IMR-90 (cell line): ENCODE results near the gene ADRA2B. TPM values are rescaled to one million over a fixed set of nuclear protein-coding genes. Genes with fewer than 3 reads are reported as not detected.
"Not testable (repeated sequence)": the region's sequence is repeated elsewhere in the genome, so short reads cannot be mapped to it uniquely, and the experiment has no call there.

Experiments
- ATAC-seq: fragments of 200-7000 bp; cut with Tn5 transposase; 2 replicates; pipeline ENCODE4 v1.9.1; 2020; ENCODE audit warnings: low read depth, mild to moderate bottlenecking, moderate library complexity
- BruUV-seq: library from RNA; stranded (reverse); fragments of 400-500 nt; replicated peaks from 2 replicates; lab custom pipeline; 2021; lab: Mats Ljungman, UMichigan
- CTCF ChIA-PET: fragments of 300-600 bp; formaldehyde crosslinking; extraction: SDS; loops from one replicate; lab custom pipeline; 2021; ENCODE audit warnings: antibody characterized with exemption; lab: Yijun Ruan, JAX
- POLR2A ChIA-PET: fragments of 300-600 bp; sonication (Branson Sonifier 250); formaldehyde crosslinking; loops from one replicate; lab custom pipeline; 2022; ENCODE audit warnings: antibody characterized with exemption; ENCODE audit not compliant: unreplicated experiment; lab: Charles Lee
- DNase-seq: peaks from one replicate; pipeline ENCODE4 v3.0.0; 2013
- H2AFZ ChIP-seq: replicated peaks from 2 replicates; pipeline ENCODE3; 2013; ENCODE audit warnings: low read length, mild to moderate bottlenecking; ENCODE audit not compliant: poor library complexity
- H2AK5ac ChIP-seq: 2 replicates; pipeline ENCODE4 v1.6.1; 2013; ENCODE audit warnings: low read depth, low read length, inconsistent platforms
- H2AK9ac ChIP-seq: replicated peaks from 2 replicates; pipeline ENCODE3; 2013; ENCODE audit warnings: mild to moderate bottlenecking, low read depth, low read length, moderate library complexity; ENCODE audit not compliant: poor library complexity
- H2BK120ac ChIP-seq: 2 replicates; pipeline ENCODE4 v1.6.1; 2013; ENCODE audit warnings: low read depth, low read length, inconsistent platforms
- H2BK15ac ChIP-seq: 3 replicates; pipeline ENCODE4 v1.6.1; 2013; ENCODE audit warnings: low read depth, low read length, inconsistent platforms
- H2BK20ac ChIP-seq: 2 replicates; pipeline ENCODE4 v1.6.1; 2013; ENCODE audit warnings: low read depth, mild to moderate bottlenecking, inconsistent platforms, low read length, moderate library complexity
- H2BK5ac ChIP-seq: 2 replicates; pipeline ENCODE4 v1.6.1; 2013; ENCODE audit warnings: mild to moderate bottlenecking, low read depth, low read length, inconsistent platforms; ENCODE audit not compliant: poor library complexity, severe bottlenecking
- H3K14ac ChIP-seq: replicated peaks from 2 replicates; pipeline ENCODE4 v1.6.1; 2013; ENCODE audit warnings: low read depth, low read length, inconsistent platforms
- H3K18ac ChIP-seq: 2 replicates; pipeline ENCODE4 v1.6.1; 2013; ENCODE audit warnings: low read depth, low read length, control low read depth
- H3K23ac ChIP-seq: 2 replicates; pipeline ENCODE4 v1.6.1; 2013; ENCODE audit warnings: low read depth, low read length, inconsistent platforms
- H3K27ac ChIP-seq: 2 replicates; pipeline ENCODE4 v1.5.1; 2013; ENCODE audit warnings: mild to moderate bottlenecking, control low read depth, low read length; ENCODE audit not compliant: insufficient read depth
- H3K27me3 ChIP-seq: 2 replicates; pipeline ENCODE4 v1.6.1; 2013; ENCODE audit warnings: low read length; ENCODE audit not compliant: control insufficient read depth, insufficient read depth
- H3K36me3 ChIP-seq: 2 replicates; pipeline ENCODE4 v1.6.1; 2013; ENCODE audit warnings: low read length, mixed read lengths; ENCODE audit not compliant: control insufficient read depth, insufficient read depth
- H3K4ac ChIP-seq: 2 replicates; pipeline ENCODE4 v1.6.1; 2013; ENCODE audit warnings: low read depth, low read length, inconsistent platforms
- H3K4me1 ChIP-seq: 2 replicates; pipeline ENCODE4 v1.6.1; 2013; ENCODE audit warnings: low read length, mixed read lengths; ENCODE audit not compliant: control insufficient read depth, insufficient read depth
- H3K4me2 ChIP-seq: 2 replicates; pipeline ENCODE4 v1.6.1; 2013; ENCODE audit warnings: low read depth, mild to moderate bottlenecking, control low read depth, low read length, moderate library complexity
- H3K4me3 ChIP-seq: 2 replicates; pipeline ENCODE4 v1.5.1; 2013; ENCODE audit warnings: low read depth, mild to moderate bottlenecking, control low read depth, low read length, moderate library complexity; ENCODE audit not compliant: insufficient read depth
- H3K56ac ChIP-seq: 2 replicates; pipeline ENCODE4 v1.6.1; 2013; ENCODE audit warnings: low read length, inconsistent platforms; ENCODE audit not compliant: insufficient read depth; ENCODE audit errors: extremely low read depth
- H3K79me1 ChIP-seq, 2 experiments: 2 replicates each; pipeline ENCODE4 v1.6.1; 2013; ENCODE audit warnings: low read length in 2 of 2, inconsistent platforms in 1 of 2, low read depth in 1 of 2
- H3K9ac ChIP-seq: 2 replicates; pipeline ENCODE4 v1.6.1; 2013; ENCODE audit warnings: low read depth, low read length, control low read depth
- H3K9me1 ChIP-seq: 2 replicates; pipeline ENCODE4 v1.6.1; 2013; ENCODE audit warnings: low read length, inconsistent platforms; ENCODE audit not compliant: insufficient read depth
- H3K9me3 ChIP-seq: 2 replicates; pipeline ENCODE4 v1.6.1; 2013; ENCODE audit warnings: low read length; ENCODE audit not compliant: control insufficient read depth, insufficient read depth
- H4K20me1 ChIP-seq: 2 replicates; pipeline ENCODE4 v1.6.1; 2013; ENCODE audit warnings: low read length, inconsistent platforms; ENCODE audit not compliant: insufficient read depth
- H4K5ac ChIP-seq: 2 replicates; pipeline ENCODE4 v1.6.1; 2013; ENCODE audit warnings: mild to moderate bottlenecking, low read depth, low read length, control low read depth
- H4K8ac ChIP-seq, 2 experiments: 2 replicates each; pipeline ENCODE4 v1.6.1; 2013; ENCODE audit warnings: low read depth in 2 of 2, low read length in 2 of 2, control low read depth in 1 of 2, inconsistent platforms in 1 of 2
- H4K91ac ChIP-seq: 2 replicates; pipeline ENCODE4 v1.6.1; 2013; ENCODE audit warnings: low read depth, low read length, inconsistent platforms; ENCODE audit not compliant: insufficient read depth
- WGBS, 2 experiments: methylation state at CpG; one replicate each; pipeline versions ENCODE4 v1.1.5 to v1.1.7; 2013; ENCODE audit warnings: missing lambda C conversion rate in 2 of 2; ENCODE audit not compliant: insufficient read length in 1 of 2; ENCODE audit errors: extremely low coverage in 2 of 2; 5-methylcytosine and 5-hydroxymethylcytosine counted together
- dilution Hi-C: fragments of 300-500 bp; cut with HindIII; formaldehyde crosslinking; loops from one replicate; pipeline ENCODE4 v1.14.3; 2018; ENCODE audit warnings: low sequenced_read_pairs; ENCODE audit not compliant: unreplicated experiment
- in situ Hi-C: fragments of 300-500 bp; cut with MboI; formaldehyde crosslinking; loops from 3 replicates; pipeline ENCODE4 v1.14.3; 2019; ENCODE audit warnings: low sequenced_read_pairs, inconsistent platforms, mixed read lengths
- intact Hi-C: fragments of 100-400 bp; cut with micrococcal nuclease; formaldehyde crosslinking; loops from 2 replicates; pipeline ENCODE4 v1.10.0; 2022
- polyA plus RNA-seq, 3 experiments: library from polyadenylated mRNA; depleted of rRNA; stranded (reverse); fragments of >200 nt; gene quantifications; 2 replicates each; pipeline ENCODE4 v1.2.3, GENCODE V29; 2012; ENCODE audit warnings: low replicate concordance in 1 of 3
- total RNA-seq: library from RNA; depleted of rRNA; stranded (reverse); fragments of >200 nt; gene quantifications from 2 replicates; pipeline ENCODE4 v1.2.3, GENCODE V29; 2012

The ADRA2B gene
- total and polyA plus RNA-seq, 2 of the 4 experiments (the other 2 are of a cell fraction): not detected

- CTCF ChIA-PET, H3K79me1 ChIP-seq, H4K20me1 ChIP-seq, intact Hi-C loops, H3K27ac ChIP-seq, DNase-seq, H4K5ac ChIP-seq, H3K9ac ChIP-seq, H3K4me2 ChIP-seq, H2AFZ ChIP-seq, H3K4ac ChIP-seq, H3K4me1 ChIP-seq, H2AK5ac ChIP-seq, BruUV-seq, H3K36me3 ChIP-seq, H3K9me1 ChIP-seq, H3K9me3 ChIP-seq, H3K18ac ChIP-seq, H2AK9ac ChIP-seq, H2BK15ac ChIP-seq, H2BK120ac ChIP-seq, POLR2A ChIA-PET, H2BK20ac ChIP-seq, H3K23ac ChIP-seq, H3K56ac ChIP-seq, H3K14ac ChIP-seq, ATAC-seq, H4K8ac ChIP-seq, H3K4me3 ChIP-seq, H4K91ac ChIP-seq, dilution Hi-C loops: not testable (repeated sequence)
- in situ Hi-C loops: loop anchor here (25.0 kb wide), 1 partner anchor 1598 kb away; the partner anchor contains the start of genes ACTR1B and C2orf92
- H2BK5ac ChIP-seq: peak overlapping the region; percentile 0
- H3K27me3 ChIP-seq: peaks cover 13% of the 10 kb centered on the region
Measured at GRCh38 chr2:96064760-96065159, 51.6 kb downstream of the ADRA2B start.

- ATAC-seq, H3K56ac ChIP-seq, intact Hi-C loops, H3K23ac ChIP-seq, H4K20me1 ChIP-seq, H3K27ac ChIP-seq, H3K4ac ChIP-seq, H3K4me1 ChIP-seq, H3K9ac ChIP-seq, CTCF ChIA-PET, H3K14ac ChIP-seq, H3K9me3 ChIP-seq, H3K36me3 ChIP-seq, H4K5ac ChIP-seq, H2BK15ac ChIP-seq, H2BK120ac ChIP-seq, H2BK20ac ChIP-seq, DNase-seq, H3K79me1 ChIP-seq, H3K4me3 ChIP-seq, H4K8ac ChIP-seq, dilution Hi-C loops, H3K18ac ChIP-seq, H3K4me2 ChIP-seq, H3K9me1 ChIP-seq, H2AK5ac ChIP-seq, H4K91ac ChIP-seq, H2AK9ac ChIP-seq, H2AFZ ChIP-seq, POLR2A ChIA-PET, BruUV-seq: not testable (repeated sequence)
- WGBS, 2 experiments: no CpG with 5 or more reads among the region's 3 CpGs
- Histone ChIP-seq H2BK5ac (peak overlapping the region; percentile 0), H3K27me3 (peaks cover 13% of the 10 kb centered on the region)
- in situ Hi-C loops: loop anchor here (25.0 kb wide), 1 partner anchor 1598 kb away; the partner anchor contains the start of genes ACTR1B and C2orf92
Measured at GRCh38 chr2:96064047-96064675, 52.2 kb downstream of the ADRA2B start.
